Right lobe of liver (tissue), 6 donors: ENCODE measurements around the gene RPS6KC1. TPM values are rescaled to one million over a fixed set of nuclear protein-coding genes. Genes with fewer than 3 reads are reported as not detected.
"Not testable (repeated sequence)": the region's sequence is repeated elsewhere in the genome, so short reads cannot be mapped to it uniquely, and the experiment has no call there.

Source experiments
- ATAC-seq, 4 donors: fragments of 200-7000 bp; cut with Tn5 transposase; one replicate each; pipeline ENCODE4 v1.9.1; 2020; ENCODE audit warnings: mild to moderate bottlenecking in 4 of 4, moderate library complexity in 4 of 4
- DNase-seq, 3 donors: peaks; one replicate each; pipeline ENCODE4 v3.0.0-alpha.2; 2020
- H3K27ac ChIP-seq, 3 donors: fragments of 200-600 bp; one replicate each; pipeline ENCODE4 v1.8.0; 2022
- H3K27me3 ChIP-seq, 2 donors: fragments of 200-600 bp; one replicate each; pipeline ENCODE4 v1.8.0; 2022
- H3K36me3 ChIP-seq, 4 donors: fragments of 200-600 bp; sonication (generic) in 1 of 4; one replicate each; pipeline versions ENCODE4 v1.5.1 to v1.8.0; 2017 to 2022; ENCODE audit warnings: control low read depth in 1 of 4
- H3K4me1 ChIP-seq, 4 donors: fragments of 200-600 bp; sonication (generic) in 1 of 4; one replicate each; pipeline versions ENCODE4 v1.5.1 to v1.8.0; 2017 to 2022; ENCODE audit warnings: control low read depth in 1 of 4
- H3K4me3 ChIP-seq, 3 donors: fragments of 200-600 bp; one replicate each; pipeline ENCODE4 v1.8.0; 2022
- H3K9me3 ChIP-seq, 4 donors: fragments of 200-600 bp; sonication (generic) in 1 of 4; one replicate each; pipeline versions ENCODE4 v1.5.1 to v1.8.0; 2017 to 2022; ENCODE audit warnings: control low read depth in 1 of 4
- CTCF ChIP-seq, 4 donors: fragments of 200-600 bp in 3 of 4; fragments of 450-650 bp in 1 of 4; IDR thresholded peaks; one replicate each; pipeline versions ENCODE4 v1.5.1 to v1.8.0; 2016 to 2022; ENCODE audit warnings: antibody characterized with exemption in 4 of 4, mild to moderate bottlenecking in 2 of 4
- POLR2A ChIP-seq: fragments of 450-650 bp; IDR thresholded peaks from one replicate; pipeline ENCODE4 v1.6.1; 2017; ENCODE audit warnings: antibody characterized with exemption, mild to moderate bottlenecking
- WGBS: methylation state at CpG from one replicate; pipeline ENCODE4 v1.1.6; 2018; ENCODE audit warnings: low coverage, low lambda C conversion rate; ENCODE audit not compliant: insufficient coverage; ENCODE audit errors: missing lambda C conversion rate; 5-methylcytosine and 5-hydroxymethylcytosine counted together
- intact Hi-C, 2 donors: fragments of 100-400 bp; cut with DNase I; formaldehyde crosslinking; loops; one replicate each; pipeline versions ENCODE4 v1.11.2 to v1.14.1; 2022
- total RNA-seq, 6 experiments: library from RNA; depleted of rRNA in 2 of 6; stranded (reverse); fragments of >200 nt in 2 of 6; fragmentation: NEBNext Ultra II Directional in 3 of 6; extraction: Animal tissue kit (Norgen Biotek cat#: 25700) in 3 of 6; gene quantifications; one replicate each; pipeline versions ENCODE4 v1.1.0 to v1.2.4, GENCODE V29; 2016 to 2023
- donor health status: DM: no; HTN: yes; CAD: no.
- donor health status: DM: no; HTN: no; CAD: no.
- donor health status: DM: no; HTN: no; CAD: no.
- donor health status: DM: no; HTN: yes; CAD: no.
- donor health status: DM: no; HTN: yes; CAD: no.

The RPS6KC1 gene
- total RNA-seq, 6 experiments from 2014 or later = 7.7 to 9.1 (median 8.4) TPM

GRCh38 chr1:213089924-213090677 lies 39.1 kb downstream of the RPS6KC1 start:
- H3K36me3 ChIP-seq = peaks cover 0 to 4% (median 0%) of the 10 kb centered on the region in 4 donors
- no peaks in the 10 kb centered on the region for H3K9me3 ChIP-seq
- intact Hi-C loops = no loop called here
- no peak for ATAC-seq
- TF ChIP-seq CTCF (IDR thresholded peaks at IDR 0.05) (no peak), POLR2A (no peak)
- no peak for DNase-seq
- no peaks in the 10 kb centered on the region for H3K27me3 ChIP-seq
- no peak overlapping the region for H3K4me3 ChIP-seq
- no peaks in the 10 kb centered on the region for H3K4me1 ChIP-seq
- H3K27ac ChIP-seq = no peak overlapping the region

GRCh38 chr1:213094446-213094845 lies 43.4 kb downstream of the RPS6KC1 start:
- ATAC-seq (no peak), DNase-seq (no peak)
- intact Hi-C loops = no loop called here
- Histone ChIP-seq H3K4me3 (no peak overlapping the region), H3K36me3 (no peaks in the 10 kb centered on the region), H3K27me3 (no peaks in the 10 kb centered on the region), H3K9me3 (no peaks in the 10 kb centered on the region), H3K27ac (no peak overlapping the region), H3K4me1 (no peaks in the 10 kb centered on the region)
- no peak for TF ChIP-seq POLR2A
- no peak for TF ChIP-seq CTCF (IDR thresholded peaks at IDR 0.05)
- 58% methylated on average over 3 of the region's 3 CpGs for WGBS

- WGBS = 89% methylated on average over 1 of the region's 1 CpG
- no peaks in the 10 kb centered on the region for H3K9me3 ChIP-seq
- H3K4me3 ChIP-seq = no peak overlapping the region
- no peaks in the 10 kb centered on the region for H3K27me3 ChIP-seq
- DNase-seq (no peak), ATAC-seq (no peak)
- H3K4me1 ChIP-seq = no peaks in the 10 kb centered on the region
- TF ChIP-seq POLR2A (no peak), CTCF (IDR thresholded peaks at IDR 0.05) (no peak)
- intact Hi-C loops = no loop called here
- no peaks in the 10 kb centered on the region for H3K36me3 ChIP-seq
- H3K27ac ChIP-seq = no peak overlapping the region
Observed at GRCh38 chr1:213095467-213095866, 44.4 kb downstream of the RPS6KC1 start.

GRCh38 chr1:213099682-213100399 lies 48.8 kb downstream of the RPS6KC1 start:
- H3K4me3 ChIP-seq = no peak overlapping the region
- no peaks in the 10 kb centered on the region for H3K27me3 ChIP-seq
- no peaks in the 10 kb centered on the region for H3K36me3 ChIP-seq
- WGBS = 76% methylated on average over 4 of the region's 4 CpGs
- intact Hi-C loops = no loop called here
- ATAC-seq = no peak
- no peaks in the 10 kb centered on the region for H3K4me1 ChIP-seq
- no peak for DNase-seq
- H3K9me3 ChIP-seq = no peaks in the 10 kb centered on the region
- TF ChIP-seq CTCF (IDR thresholded peaks at IDR 0.05) (no peak), POLR2A (no peak)
- H3K27ac ChIP-seq = no peak overlapping the region

- H3K36me3 ChIP-seq, DNase-seq, ATAC-seq, H3K27ac ChIP-seq, H3K27me3 ChIP-seq, H3K4me1 ChIP-seq, intact Hi-C loops, H3K9me3 ChIP-seq, H3K4me3 ChIP-seq: not testable (repeated sequence)
- WGBS = 100% methylated on average over 3 of the region's 4 CpGs
Observed at GRCh38 chr1:213100565-213100964, 49.5 kb downstream of the RPS6KC1 start.
